Mucosa of descending colon (tissue), 3 donors: ENCODE data around the gene UNC45A. TPM values are rescaled to one million over a fixed set of nuclear protein-coding genes. Genes with fewer than 3 reads are reported as not detected.

Source experiments
- ATAC-seq: fragments of 200-7000 bp; cut with Tn5 transposase; one replicate; pipeline ENCODE4 v1.9.1; 2020; ENCODE audit warnings: mild to moderate bottlenecking, moderate library complexity
- DNase-seq, 3 donors: peaks; one replicate each; pipeline ENCODE4 v3.0.0-alpha.2; 2020
- H3K36me3 ChIP-seq: fragments of 200-600 bp; one replicate; pipeline ENCODE4 v1.8.0; 2021; ENCODE audit warnings: low read depth, mild to moderate bottlenecking
- H3K4me1 ChIP-seq: fragments of 200-600 bp; one replicate; pipeline ENCODE4 v1.8.0; 2021; ENCODE audit warnings: low read depth, mild to moderate bottlenecking
- H3K4me3 ChIP-seq: fragments of 200-600 bp; one replicate; pipeline ENCODE4 v1.8.0; 2021; ENCODE audit warnings: mild to moderate bottlenecking
- H3K9me3 ChIP-seq: fragments of 200-600 bp; one replicate; pipeline ENCODE4 v1.8.0; 2021; ENCODE audit warnings: mild to moderate bottlenecking
- intact Hi-C, 2 donors: fragments of 100-400 bp; cut with DNase I in 1 of 2; cut with micrococcal nuclease in 1 of 2; formaldehyde crosslinking; loops; one replicate each; pipeline versions ENCODE4 v1.11.0 to v1.11.1; 2022; cut with DNase I, micrococcal nuclease
- total RNA-seq, 3 donors: library from RNA; stranded (reverse); fragmentation: NEBNext Ultra II Directional in 2 of 3; extraction: Animal tissue kit (Norgen Biotek cat#: 25700) in 2 of 3; gene quantifications; one replicate each; pipeline versions ENCODE4 v1.2.1 to v1.2.4, GENCODE V29; 2021 to 2023
- TF ChIP-seq, protein P1 (sequence below): fragments of 200-600 bp; IDR thresholded peaks from one replicate; pipeline ENCODE4 v1.8.0; 2022; ENCODE audit warnings: antibody characterized with exemption, mild to moderate bottlenecking
- donor health status: DM: no; HTN: no; CAD: no; lungs with moderate emphysema.
- donor health status: DM: no; HTN: no; CAD: no.
- donor health status: DM: no; HTN: yes; CAD: no.

Gene UNC45A
- total RNA-seq, 3 donors from 2014 or later: 43.9 to 92.5 (median 54.8) TPM

GRCh38 chr15:90929246-90930019 is 5.7 kb upstream of the UNC45A start:
- ATAC-seq (no peak), DNase-seq (no peak)
- intact Hi-C loops: no loop called here
- no peaks in the 10 kb centered on the region for H3K36me3 ChIP-seq
- H3K4me1 ChIP-seq: peaks cover 19% of the 10 kb centered on the region
- H3K4me3 ChIP-seq: peak overlapping the region; percentile 42
- TF ChIP-seq, protein P1, sequence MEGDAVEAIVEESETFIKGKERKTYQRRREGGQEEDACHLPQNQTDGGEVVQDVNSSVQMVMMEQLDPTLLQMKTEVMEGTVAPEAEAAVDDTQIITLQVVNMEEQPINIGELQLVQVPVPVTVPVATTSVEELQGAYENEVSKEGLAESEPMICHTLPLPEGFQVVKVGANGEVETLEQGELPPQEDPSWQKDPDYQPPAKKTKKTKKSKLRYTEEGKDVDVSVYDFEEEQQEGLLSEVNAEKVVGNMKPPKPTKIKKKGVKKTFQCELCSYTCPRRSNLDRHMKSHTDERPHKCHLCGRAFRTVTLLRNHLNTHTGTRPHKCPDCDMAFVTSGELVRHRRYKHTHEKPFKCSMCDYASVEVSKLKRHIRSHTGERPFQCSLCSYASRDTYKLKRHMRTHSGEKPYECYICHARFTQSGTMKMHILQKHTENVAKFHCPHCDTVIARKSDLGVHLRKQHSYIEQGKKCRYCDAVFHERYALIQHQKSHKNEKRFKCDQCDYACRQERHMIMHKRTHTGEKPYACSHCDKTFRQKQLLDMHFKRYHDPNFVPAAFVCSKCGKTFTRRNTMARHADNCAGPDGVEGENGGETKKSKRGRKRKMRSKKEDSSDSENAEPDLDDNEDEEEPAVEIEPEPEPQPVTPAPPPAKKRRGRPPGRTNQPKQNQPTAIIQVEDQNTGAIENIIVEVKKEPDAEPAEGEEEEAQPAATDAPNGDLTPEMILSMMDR: no peak
- no peaks in the 10 kb centered on the region for H3K9me3 ChIP-seq

DNA sequence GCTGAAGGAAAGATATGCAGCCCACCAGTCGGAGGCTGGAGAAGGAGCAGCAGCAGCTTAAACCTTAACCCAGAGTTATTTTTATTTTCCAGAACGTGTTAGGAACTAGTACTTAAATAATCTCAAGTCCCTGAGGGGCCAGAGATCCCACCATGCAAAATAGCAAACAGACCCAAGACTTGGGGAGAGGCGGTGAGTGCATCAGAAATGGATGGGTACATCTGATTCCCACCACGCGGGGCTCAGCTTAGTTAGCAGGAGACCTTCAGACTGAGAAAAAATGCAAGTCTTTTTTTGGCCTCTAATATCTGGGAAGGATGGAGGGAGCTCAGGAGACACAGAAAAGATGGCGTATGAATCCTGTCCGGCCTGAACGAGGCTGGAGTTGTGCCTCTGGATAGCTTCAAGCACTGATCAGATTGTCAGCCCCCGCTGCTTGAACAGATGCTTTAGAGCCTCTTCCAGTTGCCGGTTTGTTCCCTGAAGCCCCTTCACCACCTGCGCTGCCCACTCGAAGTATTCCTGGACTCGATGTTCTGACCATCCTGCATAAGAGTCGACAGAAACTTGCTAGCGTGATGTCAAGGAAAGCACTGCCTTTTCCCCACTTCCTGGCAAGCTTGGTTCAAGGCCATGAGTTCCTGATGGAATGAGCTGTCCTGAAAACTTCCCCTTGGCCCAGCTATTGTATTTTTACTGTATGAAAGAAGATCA is 4.1 kb upstream of the UNC45A start:
- intact Hi-C loops: no loop called here
- no peaks in the 10 kb centered on the region for H3K36me3 ChIP-seq
- DNase-seq (no peak), ATAC-seq (no peak)
- H3K9me3 ChIP-seq: no peaks in the 10 kb centered on the region
- TF ChIP-seq, protein P1: no peak
- H3K4me1 ChIP-seq: peaks cover 24% of the 10 kb centered on the region
- no peak overlapping the region for H3K4me3 ChIP-seq

- no peak overlapping the region for H3K4me3 ChIP-seq
- no peaks in the 10 kb centered on the region for H3K36me3 ChIP-seq
- H3K9me3 ChIP-seq: no peaks in the 10 kb centered on the region
- DNase-seq (no peak), ATAC-seq (no peak)
- H3K4me1 ChIP-seq: peaks cover 28% of the 10 kb centered on the region
- TF ChIP-seq, protein P1: no peak
- intact Hi-C loops: no loop called here
Observed at GRCh38 chr15:90931575-90931827, 3.6 kb upstream of the UNC45A start.

DNA sequence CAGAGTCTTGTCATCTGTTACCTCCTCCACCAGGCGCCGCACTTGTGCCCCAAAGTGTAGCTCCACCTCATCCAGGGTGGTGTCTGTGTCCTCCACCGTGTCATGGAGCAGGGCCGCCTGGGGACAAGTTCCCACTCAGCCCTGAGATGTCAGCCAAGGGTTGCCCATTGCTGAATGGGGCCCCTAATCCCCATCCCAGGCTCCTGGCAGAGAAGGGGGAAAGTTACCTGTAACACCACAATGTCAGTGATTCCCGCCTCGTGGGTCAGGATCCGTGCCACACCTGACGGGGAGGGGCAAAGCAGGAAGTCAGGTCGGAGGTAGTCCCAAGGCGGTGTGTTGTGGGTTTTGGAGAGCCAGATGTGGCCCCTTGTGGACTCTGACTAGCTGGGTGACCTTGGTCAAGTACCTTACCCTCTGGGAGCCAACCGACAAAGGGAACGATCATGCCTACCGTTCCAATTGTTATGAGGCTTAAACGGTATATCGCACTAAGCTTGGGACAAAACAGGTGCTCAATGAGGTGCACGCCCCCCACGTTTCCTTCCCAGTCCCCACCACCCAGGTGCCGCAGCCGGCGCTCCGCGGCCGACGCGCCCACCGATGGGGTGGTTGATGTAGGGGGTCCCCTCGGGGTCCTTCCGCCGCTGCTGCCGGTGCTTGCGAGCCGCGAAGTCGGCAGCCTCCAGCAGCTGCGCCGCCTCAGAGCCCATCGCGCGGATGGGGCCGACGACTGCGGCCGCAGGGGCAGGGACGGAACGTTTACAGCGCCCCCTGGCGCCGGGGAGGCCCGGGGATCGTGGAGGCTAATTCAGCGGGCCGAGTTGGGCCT is 3.0 kb upstream of the UNC45A start, which contains the start of gene HDDC3:
TSS of gene HDDC3 (minus strand) at position 722 of the 832 bp plus-strand sequence. CDS start at position 713, 9 bp downstream.
- TF ChIP-seq, protein P1: peak; percentile 99
- Histone ChIP-seq H3K9me3 (no peaks in the 10 kb centered on the region), H3K4me1 (peaks cover 29% of the 10 kb centered on the region), H3K36me3 (no peaks in the 10 kb centered on the region), H3K4me3 (peak within 1 kb of the TSS; percentile 46)
- ATAC-seq (peak; percentile 71), DNase-seq (peak; percentile 93 to 96 (median 96))
- intact Hi-C loops: no loop called here

GRCh38 chr15:90932660-90932991 is 2.5 kb upstream of the UNC45A start:
- no peak for DNase-seq
- TF ChIP-seq, protein P1: no peak
- H3K4me3 ChIP-seq: peak overlapping the region; percentile 46
- H3K4me1 ChIP-seq: peaks cover 29% of the 10 kb centered on the region
- intact Hi-C loops: no loop called here
- no peaks in the 10 kb centered on the region for H3K36me3 ChIP-seq
- H3K9me3 ChIP-seq: no peaks in the 10 kb centered on the region
- ATAC-seq: no peak
